ES-I3 (cell line): ENCODE data around the gene IRX5.

Experiments
- H3K36me3 ChIP-seq: 2 replicates; pipeline ENCODE4 v1.6.1; 2013; ENCODE audit warnings: mild to moderate bottlenecking, low read length, control low read depth, moderate library complexity; ENCODE audit not compliant: insufficient read depth
- H3K4me1 ChIP-seq: 2 replicates; pipeline ENCODE4 v1.6.1; 2013; ENCODE audit warnings: mild to moderate bottlenecking, control low read depth, low read length; ENCODE audit not compliant: insufficient read depth
- H3K9ac ChIP-seq: 2 replicates; pipeline ENCODE4 v1.6.1; 2013; ENCODE audit warnings: low read depth, mild to moderate bottlenecking, low read length, moderate library complexity
- H3K9me3 ChIP-seq: 2 replicates; pipeline ENCODE4 v1.6.1; 2013; ENCODE audit warnings: mild to moderate bottlenecking, low read length, moderate library complexity; ENCODE audit not compliant: control insufficient read depth, insufficient read depth

The IRX5 gene

GRCh38 chr16:54952195-54952594 is 21.5 kb downstream of the IRX5 start:
- Histone ChIP-seq H3K9ac (no peak overlapping the region), H3K36me3 (no peaks in the 10 kb centered on the region), H3K9me3 (no peaks in the 10 kb centered on the region; the same call in 1 of the 2 replicates), H3K4me1 (0 out of 2 replicates have a peak, but pooled peaks cover 3% of the 10 kb centered on the region)

- Histone ChIP-seq H3K4me1 (0 out of 2 replicates have a peak, but pooled peaks cover 3% of the 10 kb centered on the region), H3K36me3 (no peaks in the 10 kb centered on the region), H3K9me3 (no peaks in the 10 kb centered on the region; the same call in 1 of the 2 replicates), H3K9ac (no peak overlapping the region)
Observed at GRCh38 chr16:54953461-54953860, 22.8 kb downstream of the IRX5 start.

DNA sequence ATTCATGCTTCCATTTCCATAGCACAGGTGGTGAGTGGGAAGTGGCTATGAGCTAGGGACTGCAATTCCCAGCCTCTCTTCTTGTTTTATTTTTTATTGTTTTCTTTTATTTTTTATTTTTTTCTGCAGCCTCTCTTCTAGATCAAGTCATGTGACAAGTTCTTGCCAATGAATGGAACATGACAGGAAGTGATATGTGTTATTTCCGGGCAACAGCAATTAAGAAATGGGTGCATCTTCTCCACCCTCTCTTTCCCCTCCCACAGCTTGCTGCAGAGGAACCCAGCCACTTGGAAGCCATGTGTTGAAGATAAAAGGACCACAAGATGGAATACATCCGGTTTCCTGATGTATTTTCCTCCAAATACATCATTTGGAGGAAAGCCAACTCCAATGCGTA is 23.6 kb downstream of the IRX5 start:
- H3K9me3 ChIP-seq, result no peaks in the 10 kb centered on the region; the same call in 1 of the 2 replicates
- no peaks in the 10 kb centered on the region for H3K36me3 ChIP-seq
- no peak overlapping the region for H3K9ac ChIP-seq
- 0 out of 2 replicates have a peak, but pooled peaks cover 3% of the 10 kb centered on the region for H3K4me1 ChIP-seq

DNA sequence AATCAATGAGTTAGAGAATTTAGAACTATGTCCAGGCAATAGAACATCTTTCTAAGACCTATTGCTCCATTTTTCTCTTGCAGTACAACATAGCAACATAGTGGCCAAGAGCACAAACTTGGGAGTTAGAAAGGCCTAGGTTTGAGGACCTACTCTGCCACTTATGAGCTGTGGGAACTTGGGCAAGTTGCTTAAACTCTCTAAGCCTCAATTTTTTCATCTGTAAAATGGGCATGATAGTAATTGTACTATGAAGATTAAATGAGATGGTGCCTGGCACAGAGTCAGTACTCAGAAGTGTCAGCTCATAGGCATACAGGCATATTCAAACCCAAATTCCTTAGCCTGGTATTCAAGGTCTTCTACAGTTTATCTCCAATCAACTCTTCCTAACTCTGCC is 25.1 kb downstream of the IRX5 start:
- H3K9ac ChIP-seq, result no peak overlapping the region
- 0 out of 2 replicates have a peak, but pooled peaks cover 3% of the 10 kb centered on the region for H3K4me1 ChIP-seq
- H3K36me3 ChIP-seq, result no peaks in the 10 kb centered on the region
- H3K9me3 ChIP-seq, result no peaks in the 10 kb centered on the region; the same call in 1 of the 2 replicates

GRCh38 chr16:54957403-54958166 is 26.9 kb downstream of the IRX5 start:
- Histone ChIP-seq H3K9ac (no peak overlapping the region), H3K36me3 (no peaks in the 10 kb centered on the region), H3K9me3 (no peaks in the 10 kb centered on the region), H3K4me1 (no peaks in the 10 kb centered on the region)

GRCh38 chr16:54962045-54962444 is 31.4 kb downstream of the IRX5 start:
- no peaks in the 10 kb centered on the region for H3K4me1 ChIP-seq
- H3K9ac ChIP-seq, result no peak overlapping the region
- H3K9me3 ChIP-seq, result no peaks in the 10 kb centered on the region
- no peaks in the 10 kb centered on the region for H3K36me3 ChIP-seq

DNA sequence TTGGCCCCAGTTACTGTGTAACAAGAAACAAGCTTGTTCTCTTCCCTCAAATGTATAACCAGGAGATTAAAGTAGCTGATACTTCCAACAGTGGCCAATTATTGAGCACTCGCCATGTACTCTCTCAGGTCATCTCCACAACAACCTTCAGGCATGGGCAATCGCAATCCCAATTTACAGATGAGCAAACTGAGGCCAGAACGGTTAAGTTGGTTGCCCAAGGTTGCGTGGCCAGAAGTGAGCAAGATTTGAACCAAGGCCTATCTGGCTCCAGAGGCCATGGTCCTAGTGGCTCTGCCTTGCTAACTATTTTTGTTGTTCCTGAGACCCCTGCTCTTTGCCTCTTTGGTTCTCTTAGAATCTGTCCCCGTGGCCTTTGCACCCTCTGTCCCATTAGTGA is 33.6 kb downstream of the IRX5 start:
- Histone ChIP-seq H3K9ac (no peak overlapping the region), H3K4me1 (no peaks in the 10 kb centered on the region), H3K36me3 (no peaks in the 10 kb centered on the region), H3K9me3 (no peaks in the 10 kb centered on the region)

GRCh38 chr16:54965464-54965863 is 34.8 kb downstream of the IRX5 start:
- Histone ChIP-seq H3K9me3 (no peaks in the 10 kb centered on the region), H3K9ac (no peak overlapping the region)

GRCh38 chr16:54968011-54968410 is 37.3 kb downstream of the IRX5 start:
- Histone ChIP-seq H3K9ac (no peak overlapping the region), H3K9me3 (no peaks in the 10 kb centered on the region)

More at GRCh38 chr16:54965464-54965863, 34.8 kb downstream of the IRX5 start:
- no peaks in the 10 kb centered on the region for H3K36me3 ChIP-seq
- H3K4me1 ChIP-seq, result no peaks in the 10 kb centered on the region

GRCh38 chr16:54968784-54969183 is 38.1 kb downstream of the IRX5 start:
- no peaks in the 10 kb centered on the region for H3K36me3 ChIP-seq
- no peaks in the 10 kb centered on the region for H3K9me3 ChIP-seq
- H3K4me1 ChIP-seq, result no peaks in the 10 kb centered on the region
- H3K9ac ChIP-seq, result no peak overlapping the region

More at GRCh38 chr16:54968011-54968410, 37.3 kb downstream of the IRX5 start:
- no peaks in the 10 kb centered on the region for H3K36me3 ChIP-seq
- no peaks in the 10 kb centered on the region for H3K4me1 ChIP-seq

GRCh38 chr16:54970016-54970415 is 39.4 kb downstream of the IRX5 start:
- H3K9ac ChIP-seq, result no peak overlapping the region
- H3K36me3 ChIP-seq, result no peaks in the 10 kb centered on the region
- no peaks in the 10 kb centered on the region for H3K4me1 ChIP-seq
- H3K9me3 ChIP-seq, result no peaks in the 10 kb centered on the region

DNA sequence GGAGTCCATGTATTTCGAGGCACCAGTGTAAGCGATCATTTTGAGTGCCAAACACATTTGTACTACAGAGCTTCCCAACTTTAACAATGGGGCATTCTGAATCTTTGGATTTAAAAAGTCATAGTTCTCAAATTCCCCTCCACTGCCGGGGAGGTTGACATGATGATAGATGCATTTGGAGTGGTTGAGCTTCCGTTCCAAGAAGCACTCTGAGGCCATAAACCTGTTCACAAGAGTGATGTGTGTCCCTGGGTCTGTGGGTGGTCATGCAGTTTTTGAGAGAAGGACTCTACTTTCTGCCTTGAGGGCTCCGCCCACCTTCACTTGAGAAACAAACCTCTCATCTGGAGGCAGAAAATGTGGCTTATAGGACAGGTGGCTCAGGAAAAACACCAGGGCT is 43.7 kb downstream of the IRX5 start:
- H3K9me3 ChIP-seq, result no peaks in the 10 kb centered on the region
- H3K9ac ChIP-seq, result no peak overlapping the region
- no peaks in the 10 kb centered on the region for H3K36me3 ChIP-seq
- no peaks in the 10 kb centered on the region for H3K4me1 ChIP-seq

DNA sequence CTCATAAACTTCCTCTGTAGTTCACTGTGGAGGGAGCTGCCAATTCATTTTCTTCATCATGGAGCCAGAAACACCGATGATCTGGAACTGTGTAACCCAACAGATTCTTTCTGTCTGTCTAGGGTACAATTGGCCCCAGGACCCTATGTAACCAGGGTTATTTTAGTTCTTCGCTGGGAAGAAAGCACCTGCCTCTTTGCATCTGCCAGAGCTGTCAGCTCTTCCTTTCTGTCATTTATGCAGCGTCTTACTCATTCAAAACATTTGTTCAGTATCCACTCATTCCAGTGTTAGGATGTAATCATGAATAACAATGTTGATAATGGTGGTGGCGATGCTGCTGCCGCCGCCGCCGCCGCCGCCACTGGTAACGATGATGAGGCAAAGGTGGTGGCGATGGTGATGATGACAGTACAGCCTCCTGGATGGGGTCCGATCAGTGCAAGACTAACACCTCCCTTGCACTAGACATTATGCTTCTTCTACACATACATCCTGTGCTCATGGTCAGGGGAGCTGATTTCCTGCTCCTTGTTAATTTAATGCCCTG is 46.1 kb downstream of the IRX5 start:
- no peak overlapping the region for H3K9ac ChIP-seq
- H3K4me1 ChIP-seq, result no peaks in the 10 kb centered on the region
- H3K36me3 ChIP-seq, result no peaks in the 10 kb centered on the region
- H3K9me3 ChIP-seq, result no peaks in the 10 kb centered on the region

DNA sequence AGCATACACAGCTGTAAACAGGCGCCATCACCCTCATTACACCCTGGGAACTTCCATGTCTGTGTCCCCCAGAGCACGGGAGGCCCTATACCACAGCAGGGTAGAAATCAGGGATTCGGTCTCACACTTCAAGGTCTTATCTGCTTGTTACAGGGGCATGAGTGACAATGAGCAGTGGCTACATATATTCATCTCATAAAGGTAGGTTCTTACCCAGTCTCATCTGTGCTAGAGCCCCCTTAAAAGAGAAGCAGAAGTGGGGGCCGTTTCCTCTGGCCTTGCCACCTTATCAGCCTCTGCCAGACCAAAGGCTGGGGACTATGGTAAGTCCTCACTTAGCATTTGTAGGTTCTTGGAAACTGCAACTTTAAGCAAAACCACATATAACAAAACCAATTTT is 46.5 kb downstream of the IRX5 start:
- H3K9me3 ChIP-seq, result no peaks in the 10 kb centered on the region
- H3K4me1 ChIP-seq, result no peaks in the 10 kb centered on the region
- no peaks in the 10 kb centered on the region for H3K36me3 ChIP-seq
- H3K9ac ChIP-seq, result no peak overlapping the region

DNA sequence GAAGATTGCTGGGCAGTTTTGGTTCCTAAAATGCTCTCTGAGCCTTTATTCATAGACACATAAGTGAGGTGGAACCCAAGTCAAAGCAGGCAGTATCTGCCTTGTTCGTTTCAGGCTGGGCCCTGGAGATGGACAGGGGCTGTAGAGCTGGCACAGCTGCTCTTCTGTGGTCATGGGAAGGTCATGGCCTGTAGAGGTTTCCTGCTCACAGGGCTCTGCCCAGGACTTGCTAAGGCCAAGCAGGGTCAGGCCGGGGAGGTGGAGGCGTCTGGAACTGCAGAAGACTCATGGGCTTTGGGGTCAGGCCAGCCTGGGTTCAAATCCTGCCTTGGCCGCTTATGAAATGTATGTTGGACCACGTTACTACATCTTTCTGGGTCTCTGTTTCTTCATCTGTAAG is 50.2 kb downstream of the IRX5 start:
- H3K9ac ChIP-seq, result no peak overlapping the region
- H3K36me3 ChIP-seq, result no peaks in the 10 kb centered on the region
- no peaks in the 10 kb centered on the region for H3K9me3 ChIP-seq
- H3K4me1 ChIP-seq, result no peaks in the 10 kb centered on the region
